Fibroblast of lung (primary cell): Measurements from ENCODE around the gene MBD3L2. TPM values are rescaled to one million over a fixed set of nuclear protein-coding genes. Genes with fewer than 3 reads are reported as not detected.
"Not testable (repeated sequence)": the region's sequence is repeated elsewhere in the genome, so short reads cannot be mapped to it uniquely, and the experiment has no call there.

Experiments
- DNase-seq, 2 donors: peaks; one replicate each; pipeline versions ENCODE4 v3.0.0 to v3.0.0-alpha.2; 2010; ENCODE audit warnings: low read depth in 2 of 2
- H2AFZ ChIP-seq: 2 replicates; pipeline ENCODE4 v1.5.1; 2012; ENCODE audit warnings: low read length, control low read depth, inconsistent platforms
- H3K27ac ChIP-seq: 2 replicates; pipeline ENCODE4 v1.5.1; 2011; ENCODE audit warnings: low read length, control low read depth; ENCODE audit not compliant: insufficient read depth
- H3K27me3 ChIP-seq: 2 replicates; pipeline ENCODE4 v1.5.1; 2011; ENCODE audit warnings: mild to moderate bottlenecking, low read length; ENCODE audit not compliant: control insufficient read depth, insufficient read depth
- H3K36me3 ChIP-seq: 2 replicates; pipeline ENCODE4 v1.5.1; 2011; ENCODE audit warnings: low read length; ENCODE audit not compliant: control insufficient read depth, insufficient read depth
- H3K4me1 ChIP-seq: 2 replicates; pipeline ENCODE4 v1.5.1; 2011; ENCODE audit warnings: low read length; ENCODE audit not compliant: control insufficient read depth, insufficient read depth; ENCODE audit errors: extremely low read depth
- H3K4me2 ChIP-seq: 2 replicates; pipeline ENCODE4 v1.5.1; 2011; ENCODE audit warnings: low read length, control low read depth; ENCODE audit not compliant: insufficient read depth; ENCODE audit errors: extremely low read depth
- H3K4me3 ChIP-seq, 4 experiments: fragments of 200-600 bp in 1 of 4; sonication (generic) in 1 of 4; replicated peaks in 1 of 4; 2 replicates each; pipeline ENCODE4 v1.5.1; 2011 to 2016; ENCODE audit warnings: low read length in 4 of 4, low read depth in 3 of 4, mild to moderate bottlenecking in 3 of 4, control low read depth in 2 of 4, inconsistent platforms in 1 of 4, mixed read lengths in 1 of 4; ENCODE audit not compliant: insufficient read depth in 1 of 4; ENCODE audit errors: control extremely low read depth in 1 of 4
- H3K79me2 ChIP-seq: 2 replicates; pipeline ENCODE4 v1.5.1; 2012; ENCODE audit warnings: mild to moderate bottlenecking, low read length, inconsistent platforms; ENCODE audit not compliant: control insufficient read depth, insufficient read depth
- H3K9ac ChIP-seq: 2 replicates; pipeline ENCODE4 v1.5.1; 2011; ENCODE audit warnings: mild to moderate bottlenecking, low read length, control low read depth; ENCODE audit not compliant: insufficient read depth
- H3K9me3 ChIP-seq: 2 replicates; pipeline ENCODE4 v1.5.1; 2012; ENCODE audit warnings: low read depth, low read length; ENCODE audit not compliant: control insufficient read depth, insufficient read depth
- H4K20me1 ChIP-seq: 2 replicates; pipeline ENCODE4 v1.5.1; 2011; ENCODE audit warnings: low read length; ENCODE audit not compliant: control insufficient read depth, insufficient read depth; ENCODE audit errors: extremely low read depth
- CTCF ChIP-seq, 2 donors: IDR thresholded peaks in 1 of 2; conservative IDR thresholded peaks in 1 of 2; 1 replicate in 1 of 2; 2 replicates in 1 of 2; pipeline ENCODE4 v1.5.1; 2011 to 2012; ENCODE audit warnings: low read length in 2 of 2, control low read depth in 1 of 2, inconsistent platforms in 1 of 2, low read depth in 1 of 2, mild to moderate bottlenecking in 1 of 2
- EZH2 ChIP-seq: IDR thresholded peaks from 2 replicates; pipeline ENCODE4 v1.5.1; 2012; ENCODE audit warnings: low read length, control low read depth, mild to moderate bottlenecking; ENCODE audit errors: missing control alignments
- polyA plus RNA-seq, 2 donors: library from polyadenylated mRNA; depleted of rRNA in 1 of 2; stranded (reverse) in 1 of 2; unstranded in 1 of 2; fragments of >200 nt; gene quantifications; 2 replicates each; pipeline ENCODE4 v1.2.1, GENCODE V29; 2011 to 2012; ENCODE audit warnings: missing spikeins in 1 of 2
- total RNA-seq: library from RNA; depleted of rRNA; stranded (reverse); fragments of >200 nt; gene quantifications from 2 replicates; pipeline ENCODE4 v1.2.1, GENCODE V29; 2014

MBD3L2 gene
- total and polyA plus RNA-seq, 2 donors (not counting 1 experiment from before 2014, with no cell fraction given) = not detected

- H3K4me3 ChIP-seq = no peak overlapping the region
- H4K20me1 ChIP-seq = no peaks in the 10 kb centered on the region
- H2AFZ ChIP-seq = no peak overlapping the region
- H3K4me1 ChIP-seq = no peaks in the 10 kb centered on the region
- no peak overlapping the region for H3K9ac ChIP-seq
- H3K79me2 ChIP-seq = no peaks in the 10 kb centered on the region
- H3K27me3 ChIP-seq = no peaks in the 10 kb centered on the region
- no peak overlapping the region for H3K27ac ChIP-seq
- no peak for TF ChIP-seq CTCF (conservative IDR thresholded peaks at IDR 0.05 in 1 of 2, IDR thresholded peaks at IDR 0.05 in 1 of 2; ENCODE audit: low read depth in 1 of 2, low read length in 2 of 2)
- TF ChIP-seq EZH2 = no peak
- H3K4me2 ChIP-seq = no peak overlapping the region
- no peak for DNase-seq
- H3K9me3 ChIP-seq = no peaks in the 10 kb centered on the region
- no peaks in the 10 kb centered on the region for H3K36me3 ChIP-seq
These were observed 30.3 kb upstream of the MBD3L2 start for GRCh38 chr19:7018828-7019227.

GRCh38 chr19:7021331-7021730, 27.8 kb upstream of the MBD3L2 start, which contains the start of gene MBD3L2B:
MBD3L2B (minus strand) TSS chr19:7021431; CDS start chr19:7021397, 34 bp downstream.
- not testable (repeated sequence) for H3K36me3 ChIP-seq, DNase-seq, H3K79me2 ChIP-seq, H3K4me2 ChIP-seq, H3K4me3 ChIP-seq, H3K27me3 ChIP-seq, H4K20me1 ChIP-seq, H3K9ac ChIP-seq, H3K4me1 ChIP-seq, H3K27ac ChIP-seq, H3K9me3 ChIP-seq, H2AFZ ChIP-seq

GRCh38 chr19:7028790-7029189, 20.3 kb upstream of the MBD3L2 start:
- H3K9me3 ChIP-seq, H4K20me1 ChIP-seq, DNase-seq, H3K4me1 ChIP-seq, H2AFZ ChIP-seq, H3K27me3 ChIP-seq, H3K4me3 ChIP-seq, H3K9ac ChIP-seq, H3K4me2 ChIP-seq, H3K79me2 ChIP-seq, H3K27ac ChIP-seq, H3K36me3 ChIP-seq: not testable (repeated sequence)

GRCh38 chr19:7030278-7030677, 18.8 kb upstream of the MBD3L2 start, which contains the start of gene MBD3L5:
MBD3L5 (plus strand) TSS chr19:7030578; CDS start chr19:7030612, 34 bp downstream.
- not testable (repeated sequence) for H4K20me1 ChIP-seq, H3K27me3 ChIP-seq, H3K9ac ChIP-seq, H3K36me3 ChIP-seq, H3K4me2 ChIP-seq, H3K9me3 ChIP-seq, DNase-seq, H3K4me3 ChIP-seq, H2AFZ ChIP-seq, H3K79me2 ChIP-seq, H3K4me1 ChIP-seq, H3K27ac ChIP-seq

GRCh38 chr19:7040079-7040478, 9.0 kb upstream of the MBD3L2 start, which contains the start of gene MBD3L4:
MBD3L4 (minus strand) TSS chr19:7040179; CDS start chr19:7040144, 35 bp downstream.
- H3K36me3 ChIP-seq, DNase-seq, H3K9ac ChIP-seq, H3K4me3 ChIP-seq, H2AFZ ChIP-seq, H3K27me3 ChIP-seq, H3K4me1 ChIP-seq, H3K27ac ChIP-seq, H4K20me1 ChIP-seq, H3K4me2 ChIP-seq, H3K79me2 ChIP-seq, H3K9me3 ChIP-seq: not testable (repeated sequence)

GRCh38 chr19:7041563-7041962, 7.6 kb upstream of the MBD3L2 start:
- H3K27me3 ChIP-seq, H3K27ac ChIP-seq, H3K79me2 ChIP-seq, H3K4me3 ChIP-seq, H3K4me2 ChIP-seq, H3K36me3 ChIP-seq, H3K4me1 ChIP-seq, H3K9me3 ChIP-seq, H3K9ac ChIP-seq, DNase-seq, H2AFZ ChIP-seq, H4K20me1 ChIP-seq: not testable (repeated sequence)
